IMR-90 (cell line): ENCODE data around the gene MNS1. TPM values are rescaled to one million over a fixed set of nuclear protein-coding genes. Genes with fewer than 3 reads are reported as not detected.

Source experiments
- ATAC-seq: fragments of 200-7000 bp; cut with Tn5 transposase; 2 replicates; pipeline ENCODE4 v1.9.1; 2020; ENCODE audit warnings: low read depth, mild to moderate bottlenecking, moderate library complexity
- BruUV-seq: library from RNA; stranded (reverse); fragments of 400-500 nt; replicated peaks from 2 replicates; lab custom pipeline; 2021; lab: Mats Ljungman, UMichigan
- CTCF ChIA-PET: fragments of 300-600 bp; formaldehyde crosslinking; extraction: SDS; loops from one replicate; lab custom pipeline; 2021; ENCODE audit warnings: antibody characterized with exemption; lab: Yijun Ruan, JAX
- POLR2A ChIA-PET: fragments of 300-600 bp; sonication (Branson Sonifier 250); formaldehyde crosslinking; loops from one replicate; lab custom pipeline; 2022; ENCODE audit warnings: antibody characterized with exemption; ENCODE audit not compliant: unreplicated experiment; lab: Charles Lee
- DNase-seq: peaks from one replicate; pipeline ENCODE4 v3.0.0; 2013
- H2AFZ ChIP-seq: replicated peaks from 2 replicates; pipeline ENCODE3; 2013; ENCODE audit warnings: low read length, mild to moderate bottlenecking; ENCODE audit not compliant: poor library complexity
- H2AK5ac ChIP-seq: 2 replicates; pipeline ENCODE4 v1.6.1; 2013; ENCODE audit warnings: low read depth, low read length, inconsistent platforms
- H2AK9ac ChIP-seq: replicated peaks from 2 replicates; pipeline ENCODE3; 2013; ENCODE audit warnings: mild to moderate bottlenecking, low read depth, low read length, moderate library complexity; ENCODE audit not compliant: poor library complexity
- H2BK120ac ChIP-seq: 2 replicates; pipeline ENCODE4 v1.6.1; 2013; ENCODE audit warnings: low read depth, low read length, inconsistent platforms
- H2BK15ac ChIP-seq: 3 replicates; pipeline ENCODE4 v1.6.1; 2013; ENCODE audit warnings: low read depth, low read length, inconsistent platforms
- H2BK20ac ChIP-seq: 2 replicates; pipeline ENCODE4 v1.6.1; 2013; ENCODE audit warnings: low read depth, mild to moderate bottlenecking, inconsistent platforms, low read length, moderate library complexity
- H2BK5ac ChIP-seq: 2 replicates; pipeline ENCODE4 v1.6.1; 2013; ENCODE audit warnings: mild to moderate bottlenecking, low read depth, low read length, inconsistent platforms; ENCODE audit not compliant: poor library complexity, severe bottlenecking
- H3K14ac ChIP-seq: replicated peaks from 2 replicates; pipeline ENCODE4 v1.6.1; 2013; ENCODE audit warnings: low read depth, low read length, inconsistent platforms
- H3K18ac ChIP-seq: 2 replicates; pipeline ENCODE4 v1.6.1; 2013; ENCODE audit warnings: low read depth, low read length, control low read depth
- H3K23ac ChIP-seq: 2 replicates; pipeline ENCODE4 v1.6.1; 2013; ENCODE audit warnings: low read depth, low read length, inconsistent platforms
- H3K27ac ChIP-seq: 2 replicates; pipeline ENCODE4 v1.5.1; 2013; ENCODE audit warnings: mild to moderate bottlenecking, control low read depth, low read length; ENCODE audit not compliant: insufficient read depth
- H3K27me3 ChIP-seq: 2 replicates; pipeline ENCODE4 v1.6.1; 2013; ENCODE audit warnings: low read length; ENCODE audit not compliant: control insufficient read depth, insufficient read depth
- H3K36me3 ChIP-seq: 2 replicates; pipeline ENCODE4 v1.6.1; 2013; ENCODE audit warnings: low read length, mixed read lengths; ENCODE audit not compliant: control insufficient read depth, insufficient read depth
- H3K4ac ChIP-seq: 2 replicates; pipeline ENCODE4 v1.6.1; 2013; ENCODE audit warnings: low read depth, low read length, inconsistent platforms
- H3K4me1 ChIP-seq: 2 replicates; pipeline ENCODE4 v1.6.1; 2013; ENCODE audit warnings: low read length, mixed read lengths; ENCODE audit not compliant: control insufficient read depth, insufficient read depth
- H3K4me2 ChIP-seq: 2 replicates; pipeline ENCODE4 v1.6.1; 2013; ENCODE audit warnings: low read depth, mild to moderate bottlenecking, control low read depth, low read length, moderate library complexity
- H3K4me3 ChIP-seq: 2 replicates; pipeline ENCODE4 v1.5.1; 2013; ENCODE audit warnings: low read depth, mild to moderate bottlenecking, control low read depth, low read length, moderate library complexity; ENCODE audit not compliant: insufficient read depth
- H3K56ac ChIP-seq: 2 replicates; pipeline ENCODE4 v1.6.1; 2013; ENCODE audit warnings: low read length, inconsistent platforms; ENCODE audit not compliant: insufficient read depth; ENCODE audit errors: extremely low read depth
- H3K79me1 ChIP-seq, 2 experiments: 2 replicates each; pipeline ENCODE4 v1.6.1; 2013; ENCODE audit warnings: low read length in 2 of 2, inconsistent platforms in 1 of 2, low read depth in 1 of 2
- H3K9ac ChIP-seq: 2 replicates; pipeline ENCODE4 v1.6.1; 2013; ENCODE audit warnings: low read depth, low read length, control low read depth
- H3K9me1 ChIP-seq: 2 replicates; pipeline ENCODE4 v1.6.1; 2013; ENCODE audit warnings: low read length, inconsistent platforms; ENCODE audit not compliant: insufficient read depth
- H3K9me3 ChIP-seq: 2 replicates; pipeline ENCODE4 v1.6.1; 2013; ENCODE audit warnings: low read length; ENCODE audit not compliant: control insufficient read depth, insufficient read depth
- H4K20me1 ChIP-seq: 2 replicates; pipeline ENCODE4 v1.6.1; 2013; ENCODE audit warnings: low read length, inconsistent platforms; ENCODE audit not compliant: insufficient read depth
- H4K5ac ChIP-seq: 2 replicates; pipeline ENCODE4 v1.6.1; 2013; ENCODE audit warnings: mild to moderate bottlenecking, low read depth, low read length, control low read depth
- H4K8ac ChIP-seq, 2 experiments: 2 replicates each; pipeline ENCODE4 v1.6.1; 2013; ENCODE audit warnings: low read depth in 2 of 2, low read length in 2 of 2, control low read depth in 1 of 2, inconsistent platforms in 1 of 2
- H4K91ac ChIP-seq: 2 replicates; pipeline ENCODE4 v1.6.1; 2013; ENCODE audit warnings: low read depth, low read length, inconsistent platforms; ENCODE audit not compliant: insufficient read depth
- BHLHE40 ChIP-seq: fragments of 150-350 bp; IDR thresholded peaks from 2 replicates; pipeline ENCODE4 v1.6.1; 2016; ENCODE audit warnings: mild to moderate bottlenecking, low read depth, low read length
- CEBPB ChIP-seq: IDR thresholded peaks from 2 replicates; pipeline ENCODE4 v1.6.1; 2012; ENCODE audit warnings: low read depth, low read length, improper control_type of control experiment
- CHD1 ChIP-seq: IDR thresholded peaks from 2 replicates; pipeline ENCODE4 v1.6.1; 2012; ENCODE audit warnings: low read depth, low read length, improper control_type of control experiment
- FOS ChIP-seq: fragments of 150-350 bp; IDR thresholded peaks from 2 replicates; pipeline ENCODE4 v1.6.1; 2016; ENCODE audit warnings: low read depth, low read length
- MXI1 ChIP-seq: IDR thresholded peaks from 2 replicates; pipeline ENCODE4 v1.6.1; 2012; ENCODE audit warnings: low read depth, mild to moderate bottlenecking, low read length, moderate library complexity, borderline replicate concordance
- SMC3 ChIP-seq: fragments of 150-350 bp; IDR thresholded peaks from 2 replicates; pipeline ENCODE4 v1.6.1; 2016; ENCODE audit warnings: low read depth, mild to moderate bottlenecking, antibody characterized with exemption, low read length, moderate library complexity
- WGBS, 2 experiments: methylation state at CpG; one replicate each; pipeline versions ENCODE4 v1.1.5 to v1.1.7; 2013; ENCODE audit warnings: missing lambda C conversion rate in 2 of 2; ENCODE audit not compliant: insufficient read length in 1 of 2; ENCODE audit errors: extremely low coverage in 2 of 2; 5-methylcytosine and 5-hydroxymethylcytosine counted together
- dilution Hi-C: fragments of 300-500 bp; cut with HindIII; formaldehyde crosslinking; loops from one replicate; pipeline ENCODE4 v1.14.3; 2018; ENCODE audit warnings: low sequenced_read_pairs; ENCODE audit not compliant: unreplicated experiment
- in situ Hi-C: fragments of 300-500 bp; cut with MboI; formaldehyde crosslinking; loops from 3 replicates; pipeline ENCODE4 v1.14.3; 2019; ENCODE audit warnings: low sequenced_read_pairs, inconsistent platforms, mixed read lengths
- intact Hi-C: fragments of 100-400 bp; cut with micrococcal nuclease; formaldehyde crosslinking; loops from 2 replicates; pipeline ENCODE4 v1.10.0; 2022
- polyA plus RNA-seq, 3 experiments: library from polyadenylated mRNA; depleted of rRNA; stranded (reverse); fragments of >200 nt; gene quantifications; 2 replicates each; pipeline ENCODE4 v1.2.3, GENCODE V29; 2012; ENCODE audit warnings: low replicate concordance in 1 of 3
- total RNA-seq: library from RNA; depleted of rRNA; stranded (reverse); fragments of >200 nt; gene quantifications from 2 replicates; pipeline ENCODE4 v1.2.3, GENCODE V29; 2012
- TF ChIP-seq, protein P1 (sequence below): fragments of 150-350 bp; IDR thresholded peaks from 2 replicates; pipeline ENCODE4 v1.6.1; 2016; ENCODE audit warnings: low read depth, mild to moderate bottlenecking, low read length, moderate library complexity, borderline replicate concordance
- TF ChIP-seq, protein P2 (sequence below): fragments of 150-350 bp; IDR thresholded peaks from 2 replicates; pipeline ENCODE4 v1.6.1; 2017; ENCODE audit warnings: mild to moderate bottlenecking, antibody characterized with exemption, low read length, low read depth

The MNS1 gene
- total and polyA plus RNA-seq, 2 of the 4 experiments (the other 2 are of a cell fraction): 0.36 to 0.84 TPM

DNA sequence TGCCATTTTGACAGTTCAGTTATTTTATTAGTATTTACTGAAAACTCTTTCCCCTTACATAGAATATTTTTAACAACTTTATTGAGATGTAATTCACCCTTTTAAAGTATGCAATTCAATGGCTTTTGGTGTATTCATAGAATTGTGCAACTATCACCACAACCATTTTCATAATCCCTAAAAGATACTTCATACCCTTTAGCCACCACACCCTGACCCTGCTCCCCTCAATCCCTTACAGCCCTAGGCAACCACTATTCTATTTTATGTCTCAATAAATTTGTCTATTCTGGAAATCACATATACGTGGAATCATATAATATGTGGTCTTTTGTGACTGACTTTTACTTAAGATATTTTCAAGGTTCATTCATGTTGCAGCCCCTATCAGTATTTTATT, 70.0 kb downstream of the MNS1 start:
- Histone ChIP-seq H2BK120ac (no peak overlapping the region), H2BK5ac (no peak overlapping the region), H4K5ac (no peak overlapping the region), H2AK9ac (no peak overlapping the region), H4K8ac (no peak overlapping the region), H3K18ac (no peak overlapping the region), H3K9me1 (no peaks in the 10 kb centered on the region), H3K9ac (no peak overlapping the region), H3K27me3 (no peaks in the 10 kb centered on the region), H3K4ac (no peak overlapping the region), H2BK15ac (no peak overlapping the region), H3K56ac (no peak overlapping the region), H3K9me3 (no peaks in the 10 kb centered on the region), H3K36me3 (no peaks in the 10 kb centered on the region), H3K14ac (no peak overlapping the region), H3K27ac (no peak overlapping the region), H3K4me3 (no peak overlapping the region), H3K79me1 (no peaks in the 10 kb centered on the region), H3K4me1 (no peaks in the 10 kb centered on the region), H2BK20ac (no peak overlapping the region), H3K4me2 (no peak overlapping the region), H3K23ac (no peak overlapping the region), H4K91ac (no peak overlapping the region), H2AK5ac (no peak overlapping the region), H2AFZ (no peak overlapping the region), H4K20me1 (no peaks in the 10 kb centered on the region)
- POLR2A ChIA-PET: no interaction called here
- no peak for DNase-seq
- intact Hi-C loops (no loop called here), in situ Hi-C loops (no loop called here), dilution Hi-C loops (no loop called here)
- CTCF ChIA-PET: no interaction called here
- no TSS peak for BruUV-seq
- TF ChIP-seq CHD1 (no peak), SMC3 (no peak), CEBPB (no peak), MXI1 (no peak), FOS (no peak), BHLHE40 (no peak)
- TF ChIP-seq, protein P1, sequence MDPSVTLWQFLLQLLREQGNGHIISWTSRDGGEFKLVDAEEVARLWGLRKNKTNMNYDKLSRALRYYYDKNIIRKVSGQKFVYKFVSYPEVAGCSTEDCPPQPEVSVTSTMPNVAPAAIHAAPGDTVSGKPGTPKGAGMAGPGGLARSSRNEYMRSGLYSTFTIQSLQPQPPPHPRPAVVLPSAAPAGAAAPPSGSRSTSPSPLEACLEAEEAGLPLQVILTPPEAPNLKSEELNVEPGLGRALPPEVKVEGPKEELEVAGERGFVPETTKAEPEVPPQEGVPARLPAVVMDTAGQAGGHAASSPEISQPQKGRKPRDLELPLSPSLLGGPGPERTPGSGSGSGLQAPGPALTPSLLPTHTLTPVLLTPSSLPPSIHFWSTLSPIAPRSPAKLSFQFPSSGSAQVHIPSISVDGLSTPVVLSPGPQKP: no peak
- TF ChIP-seq, protein P2, sequence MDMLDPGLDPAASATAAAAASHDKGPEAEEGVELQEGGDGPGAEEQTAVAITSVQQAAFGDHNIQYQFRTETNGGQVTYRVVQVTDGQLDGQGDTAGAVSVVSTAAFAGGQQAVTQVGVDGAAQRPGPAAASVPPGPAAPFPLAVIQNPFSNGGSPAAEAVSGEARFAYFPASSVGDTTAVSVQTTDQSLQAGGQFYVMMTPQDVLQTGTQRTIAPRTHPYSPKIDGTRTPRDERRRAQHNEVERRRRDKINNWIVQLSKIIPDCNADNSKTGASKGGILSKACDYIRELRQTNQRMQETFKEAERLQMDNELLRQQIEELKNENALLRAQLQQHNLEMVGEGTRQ: no peak
- no peak for ATAC-seq
- no CpG with 5 or more reads among the region's 1 CpG for WGBS, 2 experiments
